Prostate gland (tissue), 2 donors: ENCODE measurements around the gene MLF1. TPM values are rescaled to one million over a fixed set of nuclear protein-coding genes. Genes with fewer than 3 reads are reported as not detected.

Experiments used
- DNase-seq: peaks from one replicate; pipeline ENCODE4 v3.0.0-alpha.2; 2019; ENCODE audit warnings: low spot score
- H3K27ac ChIP-seq, 2 donors: fragments of 200-600 bp; sonication (generic); 2 replicates each; pipeline ENCODE4 v1.5.1; 2017 to 2019
- H3K27me3 ChIP-seq: fragments of 200-600 bp; sonication (generic); replicated peaks from 2 replicates; pipeline ENCODE4 v1.5.1; 2019; ENCODE audit not compliant: insufficient read depth
- H3K36me3 ChIP-seq, 2 donors: fragments of 200-600 bp; sonication (generic); 1 replicate in 1 of 2; 2 replicates in 1 of 2; pipeline versions ENCODE4 v1.5.1 to v1.8.1; 2017 to 2019
- H3K4me1 ChIP-seq: fragments of 200-600 bp; sonication (generic); replicated peaks from 2 replicates; pipeline ENCODE4 v1.5.1; 2019
- H3K4me3 ChIP-seq, 2 donors: fragments of 200-600 bp; sonication (generic); 2 replicates each; pipeline ENCODE4 v1.5.1; 2017 to 2019
- H3K9me3 ChIP-seq: fragments of 200-600 bp; sonication (generic); 2 replicates; pipeline ENCODE4 v1.5.1; 2017
- CTCF ChIP-seq, 4 experiments: fragments of 200-600 bp in 2 of 4; fragments of 450-650 bp in 2 of 4; sonication (generic) in 2 of 4; IDR thresholded peaks; 1 replicate in 3 of 4; 2 replicates in 1 of 4; pipeline ENCODE4 v1.5.1; 2016 to 2019; ENCODE audit warnings: antibody characterized with exemption in 4 of 4, mild to moderate bottlenecking in 2 of 4, moderate library complexity in 2 of 4
- POLR2A ChIP-seq: fragments of 450-650 bp; IDR thresholded peaks from one replicate; pipeline ENCODE4 v1.6.1; 2016; ENCODE audit warnings: antibody characterized with exemption, mild to moderate bottlenecking
- POLR2AphosphoS5 ChIP-seq: sonication (generic); formaldehyde crosslinking; IDR thresholded peaks from one replicate; pipeline ENCODE4 v1.6.1; 2017; ENCODE audit warnings: antibody characterized with exemption
- WGBS: methylation state at CpG from one replicate; pipeline ENCODE4 v1.1.5; 2018; 5-methylcytosine and 5-hydroxymethylcytosine counted together
- intact Hi-C: fragments of 100-400 bp; cut with DNase I; formaldehyde crosslinking; loops from one replicate; pipeline ENCODE4 v1.14.2; 2022
- total RNA-seq, 2 donors: library from RNA; depleted of rRNA; stranded (reverse); fragments of >200 nt; gene quantifications; one replicate each; pipeline ENCODE4 v1.1.0, GENCODE V29; 2016

The MLF1 gene
- total RNA-seq, 2 donors from 2014 or later, result 7.1 to 65.0 TPM

- Histone ChIP-seq H3K27me3 (no peaks in the 10 kb centered on the region), H3K9me3 (no peaks in the 10 kb centered on the region), H3K4me3 (no peak overlapping the region), H3K36me3 (no peaks in the 10 kb centered on the region), H3K27ac (no peak overlapping the region), H3K4me1 (no peaks in the 10 kb centered on the region)
- DNase-seq, result no peak
- TF ChIP-seq CTCF (IDR thresholded peaks at IDR 0.05) (no peak), POLR2A (no peak), POLR2AphosphoS5 (no peak)
- WGBS, result 91% methylated on average over 7 of the region's 7 CpGs
- intact Hi-C loops, result loop anchor here (5.0 kb wide), 1 partner anchor 69 kb away; the partner anchor contains the start of gene GFM1
These were observed 2.7 kb downstream of the MLF1 start for GRCh38 chr3:158573714-158574113.

GRCh38 chr3:158574646-158575045 lies 3.7 kb downstream of the MLF1 start:
- no peak for TF ChIP-seq CTCF (IDR thresholded peaks at IDR 0.05)
- TF ChIP-seq POLR2AphosphoS5, result no peak
- TF ChIP-seq POLR2A, result no peak
- Histone ChIP-seq H3K4me1 (no peaks in the 10 kb centered on the region), H3K27ac (no peak overlapping the region), H3K36me3 (no peaks in the 10 kb centered on the region), H3K4me3 (no peak overlapping the region), H3K9me3 (no peaks in the 10 kb centered on the region), H3K27me3 (no peaks in the 10 kb centered on the region)
- WGBS, result 95% methylated on average over 1 of the region's 1 CpG
- intact Hi-C loops, result loop anchor here (5.0 kb wide), 1 partner anchor 68 kb away; the partner anchor contains the start of gene GFM1
- DNase-seq, result no peak

- H3K9me3 ChIP-seq, result no peaks in the 10 kb centered on the region
- H3K27ac ChIP-seq, result no peak overlapping the region
- H3K36me3 ChIP-seq, result no peaks in the 10 kb centered on the region
- H3K4me1 ChIP-seq, result no peaks in the 10 kb centered on the region
- intact Hi-C loops, result no loop called here
- DNase-seq, result no peak
- H3K27me3 ChIP-seq, result no peaks in the 10 kb centered on the region
- H3K4me3 ChIP-seq, result no peak overlapping the region
- no peak for TF ChIP-seq POLR2AphosphoS5
- TF ChIP-seq POLR2A, result no peak
- no peak for TF ChIP-seq CTCF (IDR thresholded peaks at IDR 0.05)
These were observed 19.2 kb downstream of the MLF1 start for GRCh38 chr3:158590223-158590622.

GRCh38 chr3:158600787-158601186 lies 29.8 kb downstream of the MLF1 start:
- TF ChIP-seq CTCF (IDR thresholded peaks at IDR 0.05) (no peak), POLR2A (no peak), POLR2AphosphoS5 (no peak)
- intact Hi-C loops, result no loop called here
- H3K27me3 ChIP-seq, result no peaks in the 10 kb centered on the region
- no peak overlapping the region for H3K27ac ChIP-seq
- no peak overlapping the region for H3K4me3 ChIP-seq
- no peaks in the 10 kb centered on the region for H3K9me3 ChIP-seq
- 96% methylated on average over 2 of the region's 2 CpGs for WGBS
- DNase-seq, result no peak
- no peaks in the 10 kb centered on the region for H3K36me3 ChIP-seq
- no peaks in the 10 kb centered on the region for H3K4me1 ChIP-seq

- intact Hi-C loops, result no loop called here
- Histone ChIP-seq H3K27me3 (no peaks in the 10 kb centered on the region), H3K4me3 (no peak overlapping the region), H3K27ac (no peak overlapping the region), H3K9me3 (no peaks in the 10 kb centered on the region), H3K36me3 (no peaks in the 10 kb centered on the region), H3K4me1 (no peaks in the 10 kb centered on the region)
- TF ChIP-seq POLR2AphosphoS5 (no peak), POLR2A (no peak), CTCF (IDR thresholded peaks at IDR 0.05) (no peak)
- no peak for DNase-seq
These were observed 31.2 kb downstream of the MLF1 start for GRCh38 chr3:158602227-158602626.
